ENCODE results near the gene HNRNPA3.

Gene HNRNPA3

GRCh38 chr2:177164584-177165052, 48.0 kb upstream of the HNRNPA3 start (continued):
- TF ChIP-seq ZNF138 (tag by site-specific recombination; IDR thresholded peaks at IDR 0.05; ENCODE audit: borderline replicate concordance), result no peak
- no peak for TF ChIP-seq ZNF530 (tag by site-specific recombination; IDR thresholded peaks at IDR 0.05; ENCODE audit: low read depth)
- no peak for TF ChIP-seq ZBTB10 (tag by site-specific recombination; IDR thresholded peaks at IDR 0.05)
- TF ChIP-seq ZNF549 (tag by site-specific recombination; IDR thresholded peaks at IDR 0.05), result no peak
- peak; percentile 90 for TF ChIP-seq ZNF629 (tag by site-specific recombination; IDR thresholded peaks at IDR 0.05)
- TF ChIP-seq ZNF132 (tag by site-specific recombination; IDR thresholded peaks at IDR 0.05; ENCODE audit: borderline replicate concordance), result no peak
- TF ChIP-seq OVOL3 (tag by site-specific recombination; IDR thresholded peaks at IDR 0.05), result no peak
- no peak for TF ChIP-seq KLF10 (tag by site-specific recombination; IDR thresholded peaks at IDR 0.05)
- no peak for TF ChIP-seq ZNF707 (tag by site-specific recombination; IDR thresholded peaks at IDR 0.05)
- TF ChIP-seq GLIS2 (tag by site-specific recombination; IDR thresholded peaks at IDR 0.05), result no peak
- TF ChIP-seq ZNF324 (tag by site-specific recombination; IDR thresholded peaks at IDR 0.05), result no peak
- no peak for TF ChIP-seq ZNF837 (tag by site-specific recombination; IDR thresholded peaks at IDR 0.05)
- TF ChIP-seq TSHZ1 (tag by site-specific recombination; IDR thresholded peaks at IDR 0.05; ENCODE audit: borderline replicate concordance), result peak; percentile 60; the same call in 1 of the 2 replicates
- no peak for TF ChIP-seq PRDM2 (tag by site-specific recombination; IDR thresholded peaks at IDR 0.05; ENCODE audit: borderline replicate concordance)
- TF ChIP-seq ZNF48 (tag by site-specific recombination; IDR thresholded peaks at IDR 0.05), result no peak
- TF ChIP-seq ZNF747 (tag by site-specific recombination; IDR thresholded peaks at IDR 0.05), result no peak
- no peak for TF ChIP-seq ZNF23 (tag by site-specific recombination; IDR thresholded peaks at IDR 0.05; ENCODE audit: borderline replicate concordance)
- TF ChIP-seq KLF16 (tag by site-specific recombination; IDR thresholded peaks at IDR 0.05), result peak; percentile 62; the same call in 1 of the 2 replicates
- TF ChIP-seq ZNF335 (tag by site-specific recombination; conservative IDR thresholded peaks at IDR 0.05), result peak; percentile 46; the same call in 1 of the 2 replicates
- no peak for TF ChIP-seq GLIS1 (tag by site-specific recombination; IDR thresholded peaks at IDR 0.05)
- TF ChIP-seq ZNF112 (tag by site-specific recombination; IDR thresholded peaks at IDR 0.05), result no peak
- TF ChIP-seq OSR2 (tag by site-specific recombination; IDR thresholded peaks at IDR 0.05), result no peak
- no peak for TF ChIP-seq SCRT2 (tag by site-specific recombination; IDR thresholded peaks at IDR 0.05)
- peak; percentile 79; the same call in 1 of the 2 replicates for TF ChIP-seq ZSCAN30 (tag by site-specific recombination; IDR thresholded peaks at IDR 0.05)
- TF ChIP-seq ZBTB48 (tag by site-specific recombination; IDR thresholded peaks at IDR 0.05), result 0 out of 2 replicates have a peak, but pooled peaks have one; percentile 27
- TF ChIP-seq ELK4 (IDR thresholded peaks at IDR 0.05; ENCODE audit: borderline replicate concordance, low read depth, low read length), result no peak
- no peak for TF ChIP-seq ZNF140 (tag by site-specific recombination; IDR thresholded peaks at IDR 0.05)
- TF ChIP-seq ZNF24 (tag by site-specific recombination; IDR thresholded peaks at IDR 0.05), result peak; percentile 68
- no peak for TF ChIP-seq ZNF114 (tag by site-specific recombination; IDR thresholded peaks at IDR 0.05)
